PC-3 (cell line): Measurements from ENCODE around the gene OSBPL8.

Experiments
- CTCF ChIP-seq: fragments of 300-600 bp; sonication (generic); conservative IDR thresholded peaks from 2 replicates; pipeline ENCODE4 v1.5.1; 2017; ENCODE audit warnings: antibody characterized with exemption, low read depth, mild to moderate bottlenecking, low read length
- EZH2 ChIP-seq: fragments of 300-600 bp; sonication (generic); IDR thresholded peaks from one replicate; pipeline ENCODE4 v1.6.1; 2017; ENCODE audit warnings: antibody characterized with exemption, mild to moderate bottlenecking, low read length; ENCODE audit not compliant: unreplicated experiment

GRCh38 chr12:76568888-76569551, 9.4 kb upstream of the OSBPL8 start:
- no peak for TF ChIP-seq CTCF
- TF ChIP-seq EZH2 = no peak
